Fibroblast of skin of abdomen (primary cell): Measurements from ENCODE around the gene EPHA4.

Experiments used
- DNase-seq: peaks from one replicate; pipeline ENCODE4 v3.0.0-alpha.2; 2013

EPHA4 gene

GRCh38 chr2:221571551-221572218 lies 419 bp downstream of the EPHA4 start:
- DNase-seq, result peak; percentile 39

GRCh38 chr2:221571025-221571550 lies 1.0 kb downstream of the EPHA4 start:
- DNase-seq, result peak; percentile 19

GRCh38 chr2:221570321-221570935 lies 1.7 kb downstream of the EPHA4 start:
- peak; percentile 29 for DNase-seq

- no peak for DNase-seq
These were observed 2.2 kb downstream of the EPHA4 start for GRCh38 chr2:221569871-221570270.

GRCh38 chr2:221569425-221569845 lies 2.7 kb downstream of the EPHA4 start:
- DNase-seq, result no peak

- DNase-seq, result no peak
These were observed 3.8 kb downstream of the EPHA4 start for GRCh38 chr2:221568299-221568698.

GRCh38 chr2:221567809-221568208 lies 4.3 kb downstream of the EPHA4 start:
- DNase-seq, result no peak

- DNase-seq, result no peak
These were observed 4.8 kb downstream of the EPHA4 start for GRCh38 chr2:221567231-221567760.

GRCh38 chr2:221563270-221563985 lies 8.7 kb downstream of the EPHA4 start:
- no peak for DNase-seq

- peak; percentile 42 for DNase-seq
These were observed 9.9 kb downstream of the EPHA4 start for GRCh38 chr2:221562226-221562625.

GRCh38 chr2:221561770-221562169 lies 10.3 kb downstream of the EPHA4 start:
- DNase-seq, result no peak

GRCh38 chr2:221559991-221560390 lies 12.1 kb downstream of the EPHA4 start:
- DNase-seq, result no peak

GRCh38 chr2:221558107-221558506 lies 14.0 kb downstream of the EPHA4 start:
- DNase-seq, result no peak

GRCh38 chr2:221555494-221555846 lies 16.6 kb downstream of the EPHA4 start:
- DNase-seq, result no peak

GRCh38 chr2:221554769-221555493 lies 17.2 kb downstream of the EPHA4 start:
- peak; percentile 18 for DNase-seq

GRCh38 chr2:221553333-221553732 lies 18.8 kb downstream of the EPHA4 start:
- DNase-seq, result no peak

GRCh38 chr2:221552291-221552690 lies 19.8 kb downstream of the EPHA4 start:
- DNase-seq, result no peak

- DNase-seq, result no peak
These were observed 20.2 kb downstream of the EPHA4 start for GRCh38 chr2:221551864-221552263.

- DNase-seq, result peak; percentile 48
These were observed 23.0 kb downstream of the EPHA4 start for GRCh38 chr2:221549143-221549542.

GRCh38 chr2:221546505-221547225 lies 25.4 kb downstream of the EPHA4 start:
- DNase-seq, result no peak

- DNase-seq, result no peak
These were observed 30.9 kb downstream of the EPHA4 start for GRCh38 chr2:221541131-221541735.

GRCh38 chr2:221539246-221539645 lies 32.9 kb downstream of the EPHA4 start:
- no peak for DNase-seq
